Measurements from ENCODE around the gene TRPC4AP. TPM values are rescaled to one million over a fixed set of nuclear protein-coding genes. Genes with fewer than 3 reads are reported as not detected.

Gene TRPC4AP
- 114 TPM in 2 replicates for total RNA-seq

GRCh38 chr20:35092524-35093266, at the start of gene TRPC4AP:
TRPC4AP (minus strand) TSS chr20:35092807; CDS start chr20:35092781, 26 bp downstream.

GRCh38 chr20:34955231-34956040, 137.2 kb downstream of the TRPC4AP start, which contains the start of the genes GSS and MYH7B:
GSS (minus strand) TSS chr20:34955806; CDS start chr20:34951852, 3,954 bp downstream.
MYH7B (plus strand) TSS chr20:34955868; CDS start chr20:34978006, 22,138 bp downstream.

Small RNA genes lying within 50 kb of the gene (small RNA-seq; reads per million reads assigned to genes)
- gene MIR499A = 4.6 reads per million, percentile 76 among the genes with 10 or more reads in this experiment
- not detected for gene RF00275
- not detected for gene RNU6-407P

Other genes with a start within 250 kb of the TRPC4AP start
- 14.6 and 16.6 TPM in 2 replicates for gene GGT7, start 220.0 kb downstream of the TRPC4AP start, total RNA-seq
- gene ACSS2, start 216.2 kb downstream of the TRPC4AP start, total RNA-seq = 74.3 and 76.7 TPM in 2 replicates
- gene GSS, start 137.0 kb downstream of the TRPC4AP start, total RNA-seq = 57.1 and 60.6 TPM in 2 replicates
- under 0.01 and 0.61 TPM in 2 replicates for gene MYH7B, start 136.9 kb downstream of the TRPC4AP start, total RNA-seq
- gene EDEM2, start 54.5 kb upstream of the TRPC4AP start, total RNA-seq = 33.8 and 37.4 TPM in 2 replicates
- 21.7 and 24.2 TPM in 2 replicates for gene PROCR, start 79.3 kb upstream of the TRPC4AP start, total RNA-seq
- gene MMP24, start 133.9 kb upstream of the TRPC4AP start, total RNA-seq = 0.73 and 0.81 TPM in 2 replicates
- 32.7 and 39.8 TPM in 2 replicates for gene MMP24OS, start 185.3 kb upstream of the TRPC4AP start, total RNA-seq
- 97.8 and 106 TPM in 2 replicates for gene EIF6, start 192.0 kb upstream of the TRPC4AP start, total RNA-seq
- under 0.01 TPM in 1 of 2 replicates, not detected in the other for gene FAM83C, start 199.6 kb upstream of the TRPC4AP start, total RNA-seq

All from hair follicle dermal papilla cell (primary cell).